ENCODE measurements around the gene MTF2. TPM values are rescaled to one million over a fixed set of nuclear protein-coding genes. Genes with fewer than 3 reads are reported as not detected.

MTF2 gene
- total RNA-seq, 1 experiment from 2014 or later = 17.0 TPM

GRCh38 chr1:93042187-93043056, 36.7 kb upstream of the MTF2 start:
- Mint-ChIP-seq H3K27me3 (ENCODE audit: insufficient read depth, unreplicated experiment) (no peaks in the 10 kb centered on the region), H3K9me3 (ENCODE audit: unreplicated experiment) (no peaks in the 10 kb centered on the region), H3K36me3 (ENCODE audit: insufficient read depth, unreplicated experiment) (no peaks in the 10 kb centered on the region), H3K4me3 (ENCODE audit: unreplicated experiment) (no peak overlapping the region), H3K27ac (ENCODE audit: low read depth, unreplicated experiment) (no peak overlapping the region), H3K4me1 (ENCODE audit: insufficient read depth, unreplicated experiment) (no peaks in the 10 kb centered on the region)
- ChIA-PET CTCF (interaction anchor here (0.7 to 1.5 kb wide), 3 partner anchors 17 to 49 kb away, joined by 3 to 5 read pairs (median 4); no protein-coding TSS in a partner anchor), POLR2A (no interaction called here)
- TF ChIP-seq, protein P1, sequence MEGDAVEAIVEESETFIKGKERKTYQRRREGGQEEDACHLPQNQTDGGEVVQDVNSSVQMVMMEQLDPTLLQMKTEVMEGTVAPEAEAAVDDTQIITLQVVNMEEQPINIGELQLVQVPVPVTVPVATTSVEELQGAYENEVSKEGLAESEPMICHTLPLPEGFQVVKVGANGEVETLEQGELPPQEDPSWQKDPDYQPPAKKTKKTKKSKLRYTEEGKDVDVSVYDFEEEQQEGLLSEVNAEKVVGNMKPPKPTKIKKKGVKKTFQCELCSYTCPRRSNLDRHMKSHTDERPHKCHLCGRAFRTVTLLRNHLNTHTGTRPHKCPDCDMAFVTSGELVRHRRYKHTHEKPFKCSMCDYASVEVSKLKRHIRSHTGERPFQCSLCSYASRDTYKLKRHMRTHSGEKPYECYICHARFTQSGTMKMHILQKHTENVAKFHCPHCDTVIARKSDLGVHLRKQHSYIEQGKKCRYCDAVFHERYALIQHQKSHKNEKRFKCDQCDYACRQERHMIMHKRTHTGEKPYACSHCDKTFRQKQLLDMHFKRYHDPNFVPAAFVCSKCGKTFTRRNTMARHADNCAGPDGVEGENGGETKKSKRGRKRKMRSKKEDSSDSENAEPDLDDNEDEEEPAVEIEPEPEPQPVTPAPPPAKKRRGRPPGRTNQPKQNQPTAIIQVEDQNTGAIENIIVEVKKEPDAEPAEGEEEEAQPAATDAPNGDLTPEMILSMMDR (IDR thresholded peaks at IDR 0.05; ENCODE audit: unreplicated experiment) = no peak
- DNase-seq (ENCODE audit: unreplicated experiment) = no peak
- intact Hi-C loops (cut with micrococcal nuclease) = no loop called here
- BruUV-seq (replicated peaks) = no TSS peak

GRCh38 chr1:93043057-93043557, 36.0 kb upstream of the MTF2 start:
- CTCF ChIA-PET = interaction anchor here (0.6 to 0.8 kb wide), 3 partner anchors 18 to 381 kb away, joined by 3 to 5 read pairs (median 3); no protein-coding TSS in a partner anchor
- Mint-ChIP-seq H3K27ac (ENCODE audit: low read depth, unreplicated experiment) (no peak overlapping the region), H3K9me3 (ENCODE audit: unreplicated experiment) (no peaks in the 10 kb centered on the region), H3K4me3 (ENCODE audit: unreplicated experiment) (no peak overlapping the region), H3K36me3 (ENCODE audit: insufficient read depth, unreplicated experiment) (no peaks in the 10 kb centered on the region), H3K27me3 (ENCODE audit: insufficient read depth, unreplicated experiment) (no peaks in the 10 kb centered on the region), H3K4me1 (ENCODE audit: insufficient read depth, unreplicated experiment) (no peaks in the 10 kb centered on the region)
- DNase-seq (ENCODE audit: unreplicated experiment) = no peak
- TF ChIP-seq, protein P1 (IDR thresholded peaks at IDR 0.05; ENCODE audit: unreplicated experiment) = no peak
- BruUV-seq (replicated peaks) = no TSS peak
- POLR2A ChIA-PET = no interaction called here
- intact Hi-C loops (cut with micrococcal nuclease) = no loop called here

- no peak for DNase-seq (ENCODE audit: unreplicated experiment)
- H3K27ac Mint-ChIP-seq (ENCODE audit: low read depth, unreplicated experiment) = no peak overlapping the region
- intact Hi-C loops (cut with micrococcal nuclease) = no loop called here
- no peaks in the 10 kb centered on the region for H3K4me1 Mint-ChIP-seq (ENCODE audit: insufficient read depth, unreplicated experiment)
- no peak overlapping the region for H3K4me3 Mint-ChIP-seq (ENCODE audit: unreplicated experiment)
- no TSS peak for BruUV-seq (replicated peaks)
- POLR2A ChIA-PET = interaction anchor here (1.3 kb wide), 1 partner anchor 31 kb away, joined by 3 read pairs; no protein-coding TSS in a partner anchor
- H3K27me3 Mint-ChIP-seq (ENCODE audit: insufficient read depth, unreplicated experiment) = no peaks in the 10 kb centered on the region
- no peaks in the 10 kb centered on the region for H3K9me3 Mint-ChIP-seq (ENCODE audit: unreplicated experiment)
- CTCF ChIA-PET = interaction anchor here (1.0 kb wide), 1 partner anchor 14 kb away, joined by 4 read pairs; no protein-coding TSS in a partner anchor
- peaks cover 6% of the 10 kb centered on the region for H3K36me3 Mint-ChIP-seq (ENCODE audit: insufficient read depth, unreplicated experiment)
- TF ChIP-seq, protein P1 (IDR thresholded peaks at IDR 0.05; ENCODE audit: unreplicated experiment) = no peak
Measured at GRCh38 chr1:93047618-93048017, 31.5 kb upstream of the MTF2 start.

DNA sequence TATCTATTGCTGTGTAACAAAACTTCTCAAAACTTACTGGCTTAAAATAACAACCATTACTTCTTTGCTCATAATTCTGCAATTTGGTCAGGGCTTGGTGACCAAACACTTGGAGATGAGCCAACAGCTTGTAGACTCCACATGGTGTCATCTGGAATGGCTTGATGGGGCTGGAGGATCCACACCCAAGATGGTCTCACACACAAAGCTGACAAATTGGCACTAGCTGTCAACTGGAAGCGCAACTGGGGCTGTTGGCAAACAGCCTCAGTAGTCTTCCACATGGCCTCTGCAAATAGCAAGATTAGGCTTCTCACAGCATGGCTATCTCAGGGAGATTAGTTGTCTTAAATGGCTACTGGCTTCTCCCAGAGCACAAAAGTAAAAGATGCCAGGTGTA, 27.1 kb upstream of the MTF2 start:
- no peaks in the 10 kb centered on the region for H3K9me3 Mint-ChIP-seq (ENCODE audit: unreplicated experiment)
- CTCF ChIA-PET = no interaction called here
- H3K27me3 Mint-ChIP-seq (ENCODE audit: insufficient read depth, unreplicated experiment) = peaks cover 33% of the 10 kb centered on the region
- H3K4me3 Mint-ChIP-seq (ENCODE audit: unreplicated experiment) = no peak overlapping the region
- TF ChIP-seq, protein P1 (IDR thresholded peaks at IDR 0.05; ENCODE audit: unreplicated experiment) = no peak
- peaks cover 6% of the 10 kb centered on the region for H3K36me3 Mint-ChIP-seq (ENCODE audit: insufficient read depth, unreplicated experiment)
- BruUV-seq (replicated peaks) = no TSS peak
- DNase-seq (ENCODE audit: unreplicated experiment) = peak; percentile 1
- POLR2A ChIA-PET = no interaction called here
- intact Hi-C loops (cut with micrococcal nuclease) = no loop called here
- no peak overlapping the region for H3K27ac Mint-ChIP-seq (ENCODE audit: low read depth, unreplicated experiment)
- no peaks in the 10 kb centered on the region for H3K4me1 Mint-ChIP-seq (ENCODE audit: insufficient read depth, unreplicated experiment)

Data from MCF 10A (cell line).